Heart right ventricle (tissue), 16 donors: ENCODE results near the gene FAM221A. TPM values are rescaled to one million over a fixed set of nuclear protein-coding genes. Genes with fewer than 3 reads are reported as not detected.
A peak's percentile ranks its signal among the peaks of the same experiment; 100 is the strongest.
"Not testable (repeated sequence)": the region's sequence is repeated elsewhere in the genome, so short reads cannot be mapped to it uniquely, and the experiment has no call there.

Experiments
- ATAC-seq, 8 donors: fragments of 200-7000 bp; cut with Tn5 transposase; one replicate each; pipeline ENCODE4 v1.9.1; 2020; ENCODE audit warnings: mild to moderate bottlenecking in 8 of 8, moderate library complexity in 8 of 8, moderate number of reproducible peaks in 1 of 8
- DNase-seq, 2 donors: peaks; one replicate each; pipeline ENCODE4 v3.0.0-alpha.2; 2020
- H3K27ac ChIP-seq, 10 donors: fragments of 200-600 bp; sonication (generic) in 2 of 10; one replicate each; pipeline versions ENCODE4 v1.5.0 to v1.8.0; 2020 to 2022; ENCODE audit warnings: mild to moderate bottlenecking in 3 of 10
- H3K27me3 ChIP-seq, 7 donors: fragments of 200-600 bp; one replicate each; pipeline ENCODE4 v1.8.0; 2021 to 2022; ENCODE audit warnings: mild to moderate bottlenecking in 2 of 7
- H3K36me3 ChIP-seq, 9 donors: fragments of 200-600 bp; sonication (generic) in 1 of 9; one replicate each; pipeline versions ENCODE4 v1.5.0 to v1.8.0; 2020 to 2022; ENCODE audit warnings: mild to moderate bottlenecking in 2 of 9
- H3K4me1 ChIP-seq, 9 donors: fragments of 200-600 bp; sonication (generic) in 1 of 9; one replicate each; pipeline versions ENCODE4 v1.5.0 to v1.8.0; 2020 to 2022; ENCODE audit warnings: mild to moderate bottlenecking in 4 of 9
- H3K4me3 ChIP-seq, 10 donors: fragments of 200-600 bp; sonication (generic) in 2 of 10; one replicate each; pipeline versions ENCODE4 v1.5.0 to v1.8.0; 2020 to 2022; ENCODE audit warnings: mild to moderate bottlenecking in 7 of 10, moderate library complexity in 2 of 10
- H3K9me3 ChIP-seq, 11 donors: fragments of 200-600 bp in 10 of 11; sonication (generic) in 2 of 11; one replicate each; pipeline versions ENCODE4 v1.5.0 to v1.8.0; 2013 to 2022; ENCODE audit warnings: mild to moderate bottlenecking in 2 of 11, control low read depth in 1 of 11, moderate library complexity in 1 of 11
- CTCF ChIP-seq, 9 donors: fragments of 200-600 bp; sonication (generic) in 2 of 9; IDR thresholded peaks; one replicate each; pipeline versions ENCODE4 v1.5.0 to v1.8.0; 2021 to 2022; ENCODE audit warnings: antibody characterized with exemption in 9 of 9, mild to moderate bottlenecking in 5 of 9, moderate library complexity in 1 of 9
- WGBS, 2 donors: extraction: QIAGEN DNeasy Blood & Tissue Kit; methylation state at CpG; one replicate each; pipeline ENCODE4 v1.1.7; 2013; ENCODE audit warnings: inconsistent platforms in 1 of 2; 5-methylcytosine and 5-hydroxymethylcytosine counted together
- intact Hi-C, 10 donors: fragments of 100-400 bp; cut with DNase I; formaldehyde crosslinking; loops; one replicate each; pipeline versions ENCODE4 v1.11.1 to v1.14.2; 2022
- polyA plus RNA-seq, 2 donors: library from polyadenylated mRNA; stranded (reverse); fragments of 200-250 nt; gene quantifications; one replicate each; pipeline ENCODE4 v1.2.3, GENCODE V29; 2013
- total RNA-seq, 10 donors: library from RNA; stranded (reverse); fragmentation: NEBNext Ultra II Directional in 3 of 10; extraction: Animal tissue kit (Norgen Biotek cat#: 25700) in 3 of 10; gene quantifications; one replicate each; pipeline versions ENCODE4 v1.2.1 to v1.2.4, GENCODE V29; 2021 to 2023
- donor health status: Arrhythmogenic right ventricular cardiomyopathy.
- donor health status: ischemic (EF 13 %, LVEDD 7.1; RV severe dilation, severe dysfunction).
- donor health status: healthy with polysubstance abuse.
- donor health status: DM: no; HTN: yes; CAD: no.
- donor health status: DM: no; HTN: no; CAD: no.
- donor health status: ischemic (EF 25% LVEDD 6.9; RV normal size, moderate dysfunction).
- donor health status: ischemic (EF 25% LVEDD 5.7; RV mildly dilated, moderate dysfunction).
- donor health status: healthy.
- donor health status: DM: yes; HTN: yes; CAD: no.
- donor health status: Ischemic cardiomyopathy.
- donor health status: ischemic (EF 35%, LVEDD 5.7; RV mildly dilated, moderate dysfunction).
- donor health status: nonischemic (EF 11% LVEDD 7.7; RV severe dilation, severe dysfunction).
- donor health status: DM: yes; HTN: yes; CAD: no.
- donor health status: PGD.
- donor health status: ischemic (EF 29% LVEDD 5.4; RV normal size, mild dysfunction).
- donor health status: nonischemic (EF 23%, LVEDD 6.1; RV moderate dilation, normal function).

Gene FAM221A
- total and polyA plus RNA-seq, 12 donors: 1.4 to 6.8 (median 4.2) TPM

GRCh38 chr7:23680414-23681405 lies 711 bp downstream of the FAM221A start:
- intact Hi-C loops: loop anchor here in 7 of 10 donors (1.0 to 10.0 kb wide), 4 partner anchors 83 to 86 kb away; partner anchors contain the start of gene CCDC126 (in 7 of the 7)
- Histone ChIP-seq H3K27me3 (no peaks in the 10 kb centered on the region), H3K9me3 (no peaks in the 10 kb centered on the region), H3K4me3 (peak overlapping the region; percentile 63 to 94 (median 77)), H3K27ac (peak overlapping the region; percentile 26 to 86 (median 80)), H3K36me3 (peaks cover 0 to 15% (median 0%) of the 10 kb centered on the region in 9 donors), H3K4me1 (peaks cover 0 to 19% (median 7%) of the 10 kb centered on the region in 9 donors)
- TF ChIP-seq CTCF (IDR thresholded peaks at IDR 0.05): no peak
- WGBS, 2 donors: 5 to 6% methylated on average over 42 of the region's 42 CpGs
- peak; percentile 67 to 90 (median 78) for ATAC-seq
- peak; percentile 55 to 66 for DNase-seq

GRCh38 chr7:23684041-23684440 lies 4.0 kb downstream of the FAM221A start:
- intact Hi-C loops: loop anchor here in 3 of 10 donors (5.0 to 10.0 kb wide), 2 partner anchors 87 to 89 kb away; partner anchors contain the start of gene CCDC126 (in 3 of the 3)
- H3K27ac ChIP-seq, ATAC-seq, H3K4me3 ChIP-seq, DNase-seq, H3K27me3 ChIP-seq, H3K9me3 ChIP-seq: not testable (repeated sequence)
- WGBS, 2 donors: 69 to 85% methylated on average over 6 of the region's 6 CpGs
- peaks cover 0 to 44% (median under 1%) of the 10 kb centered on the region in 9 donors for H3K36me3 ChIP-seq
- peaks cover 0 to 26% (median 13%) of the 10 kb centered on the region in 9 donors for H3K4me1 ChIP-seq

- intact Hi-C loops: loop anchor here in 1 of 10 donors (10.0 kb wide), 1 partner anchor 91 kb away; the partner anchor contains the start of gene CCDC126
- 43 to 47% methylated on average over 3 of the region's 3 CpGs for WGBS, 2 donors
- no peak for TF ChIP-seq CTCF (IDR thresholded peaks at IDR 0.05)
- Histone ChIP-seq H3K4me1 (peaks cover 0 to 23% (median 11%) of the 10 kb centered on the region in 9 donors), H3K36me3 (peaks cover 0 to 60% (median 4%) of the 10 kb centered on the region in 9 donors), H3K4me3 (no peak overlapping the region), H3K9me3 (no peaks in the 10 kb centered on the region), H3K27ac (peak overlapping the region in 3 of 10 donors; percentile 29 to 48 (median 40)), H3K27me3 (no peaks in the 10 kb centered on the region)
- ATAC-seq (peak in 1 of 8 donors; percentile 57), DNase-seq (no peak)
These were observed 5.7 kb downstream of the FAM221A start for GRCh38 chr7:23685731-23686130.

- Histone ChIP-seq H3K27ac (no peak overlapping the region), H3K27me3 (no peaks in the 10 kb centered on the region), H3K9me3 (no peaks in the 10 kb centered on the region), H3K4me3 (no peak overlapping the region), H3K4me1 (peaks cover 0 to 14% (median 5%) of the 10 kb centered on the region in 9 donors), H3K36me3 (peaks cover 0 to 73% (median 4%) of the 10 kb centered on the region in 9 donors)
- intact Hi-C loops: loop anchor here in 1 of 10 donors (10.0 kb wide), 1 partner anchor 92 kb away; the partner anchor contains the start of gene CCDC126
- no peak for TF ChIP-seq CTCF (IDR thresholded peaks at IDR 0.05)
- ATAC-seq: peak in 2 of 8 donors; percentile 47 to 62
- 51 to 54% methylated on average over 2 of the region's 2 CpGs for WGBS, 2 donors
- peak; percentile 6 to 27 for DNase-seq
These were observed 7.0 kb downstream of the FAM221A start for GRCh38 chr7:23687011-23687410.
